IPS-18c (cell line): ENCODE data around the gene TRIM4.
"Not testable (repeated sequence)": the region's sequence is repeated elsewhere in the genome, so short reads cannot be mapped to it uniquely, and the experiment has no call there.

Source experiments
- H3K4me3 ChIP-seq: 2 replicates; pipeline ENCODE4 v1.7.0; 2013; ENCODE audit warnings: low read depth, mild to moderate bottlenecking, low read length, moderate library complexity; ENCODE audit not compliant: insufficient read depth
- H3K9me3 ChIP-seq: one replicate; pipeline ENCODE4 v1.6.1; 2013; ENCODE audit warnings: mild to moderate bottlenecking, low read length, moderate library complexity; ENCODE audit not compliant: control insufficient read depth, insufficient read depth

Gene TRIM4, protein sequence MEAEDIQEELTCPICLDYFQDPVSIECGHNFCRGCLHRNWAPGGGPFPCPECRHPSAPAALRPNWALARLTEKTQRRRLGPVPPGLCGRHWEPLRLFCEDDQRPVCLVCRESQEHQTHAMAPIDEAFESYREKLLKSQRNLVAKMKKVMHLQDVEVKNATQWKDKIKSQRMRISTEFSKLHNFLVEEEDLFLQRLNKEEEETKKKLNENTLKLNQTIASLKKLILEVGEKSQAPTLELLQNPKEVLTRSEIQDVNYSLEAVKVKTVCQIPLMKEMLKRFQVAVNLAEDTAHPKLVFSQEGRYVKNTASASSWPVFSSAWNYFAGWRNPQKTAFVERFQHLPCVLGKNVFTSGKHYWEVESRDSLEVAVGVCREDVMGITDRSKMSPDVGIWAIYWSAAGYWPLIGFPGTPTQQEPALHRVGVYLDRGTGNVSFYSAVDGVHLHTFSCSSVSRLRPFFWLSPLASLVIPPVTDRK

GRCh38 chr7:99918959-99919813 is at the start of gene TRIM4:
TSS of gene TRIM4 (minus strand) at chr7:99919530. CDS start at chr7:99919401, 129 bp downstream.
- no peaks in the 10 kb centered on the region for H3K9me3 ChIP-seq
- peak within 1 kb of the TSS; percentile 65 for H3K4me3 ChIP-seq

DNA sequence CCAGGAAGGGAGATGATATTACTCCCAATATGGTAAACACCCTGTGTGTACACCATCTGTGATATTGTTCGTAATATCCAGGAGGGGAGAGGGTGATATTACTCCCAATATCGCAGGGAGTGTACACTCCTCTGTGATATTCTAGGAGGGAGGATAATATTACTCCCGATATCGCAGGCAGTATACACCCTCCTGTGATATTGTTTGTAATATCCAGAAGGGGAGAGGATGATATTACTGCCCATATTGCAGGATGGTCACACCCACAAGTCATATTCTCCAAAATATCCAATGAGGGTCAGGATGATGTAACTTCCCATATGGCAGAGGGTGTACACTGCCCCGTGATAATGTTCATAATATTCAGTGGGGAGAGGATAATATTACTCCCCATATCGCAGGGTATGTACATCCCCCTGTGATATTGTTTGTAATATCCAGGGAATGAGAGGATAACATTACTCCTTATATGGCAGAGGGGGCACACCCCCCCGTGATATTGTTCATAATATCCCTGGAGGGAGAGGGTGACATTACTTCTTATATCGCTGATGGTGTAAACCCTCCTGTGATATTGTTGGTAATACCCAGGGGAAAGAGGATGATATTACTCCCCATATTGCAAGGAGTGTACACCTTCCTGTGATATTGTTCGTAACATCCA is 39.4 kb upstream of the TRIM4 start:
- H3K4me3 ChIP-seq, result no peak overlapping the region
- H3K9me3 ChIP-seq, result no peaks in the 10 kb centered on the region

DNA sequence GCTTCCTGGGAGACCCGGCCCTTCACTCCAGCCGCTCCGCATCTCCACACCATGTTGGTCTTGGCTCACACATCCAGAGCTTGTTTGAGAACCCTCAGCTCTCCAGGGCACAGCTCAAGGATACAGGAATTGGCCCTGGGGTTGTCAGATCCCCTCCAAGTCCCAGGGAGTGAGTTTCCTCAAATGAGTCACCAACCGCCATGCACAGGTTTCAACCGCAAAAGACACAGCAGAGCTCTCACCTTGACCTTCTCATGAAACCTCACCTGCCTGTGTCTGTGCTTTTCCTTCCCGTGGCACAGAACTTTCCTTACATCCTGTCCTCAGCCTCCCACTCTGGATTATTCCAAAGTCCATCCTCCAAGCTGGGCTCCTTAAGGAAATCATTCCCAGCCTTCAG is 35.9 kb upstream of the TRIM4 start:
- Histone ChIP-seq H3K4me3 (no peak overlapping the region), H3K9me3 (peaks cover 3% of the 10 kb centered on the region)

- not testable (repeated sequence) for H3K9me3 ChIP-seq, H3K4me3 ChIP-seq
Observed at GRCh38 chr7:99954643-99955042, 35.3 kb upstream of the TRIM4 start.

DNA sequence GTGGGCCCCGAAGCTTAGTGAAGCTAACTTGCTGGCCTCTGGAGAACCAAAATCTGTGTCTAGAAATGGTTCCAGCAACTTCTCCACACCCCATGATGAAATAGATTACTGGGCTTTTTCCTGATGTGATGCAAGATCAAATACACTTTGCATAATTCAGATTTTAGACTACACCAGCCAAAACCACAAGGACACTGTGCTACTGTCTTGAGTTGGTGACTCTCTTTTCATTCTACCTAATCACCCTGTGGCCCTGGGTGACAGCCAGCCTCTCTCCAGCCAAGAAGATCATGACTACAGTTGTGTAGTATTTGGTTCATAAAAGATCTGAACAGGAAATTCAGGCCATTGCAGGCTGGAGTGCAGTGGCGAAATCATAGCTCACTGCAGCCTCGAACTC is 34.3 kb upstream of the TRIM4 start:
- Histone ChIP-seq H3K9me3 (peaks cover 4% of the 10 kb centered on the region), H3K4me3 (no peak overlapping the region)

DNA sequence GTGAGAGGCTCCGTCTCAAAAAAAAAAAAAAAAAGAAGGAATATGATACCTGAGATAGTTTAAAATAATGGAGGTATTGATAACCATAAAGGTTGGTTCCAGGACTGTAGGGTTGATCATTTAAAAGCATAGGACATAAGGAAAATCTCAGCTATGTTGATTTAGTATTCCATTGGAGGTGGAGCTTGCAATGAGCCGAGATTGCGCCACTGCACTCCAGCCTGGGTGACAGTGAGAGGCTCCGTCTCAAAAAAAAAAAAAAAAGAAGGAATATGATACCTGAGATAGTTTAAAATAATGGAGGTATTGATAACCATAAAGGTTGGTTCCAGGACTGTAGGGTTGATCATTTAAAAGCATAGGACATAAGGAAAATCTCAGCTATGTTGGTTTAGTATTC is 33.3 kb upstream of the TRIM4 start:
- H3K9me3 ChIP-seq, H3K4me3 ChIP-seq: not testable (repeated sequence)

DNA sequence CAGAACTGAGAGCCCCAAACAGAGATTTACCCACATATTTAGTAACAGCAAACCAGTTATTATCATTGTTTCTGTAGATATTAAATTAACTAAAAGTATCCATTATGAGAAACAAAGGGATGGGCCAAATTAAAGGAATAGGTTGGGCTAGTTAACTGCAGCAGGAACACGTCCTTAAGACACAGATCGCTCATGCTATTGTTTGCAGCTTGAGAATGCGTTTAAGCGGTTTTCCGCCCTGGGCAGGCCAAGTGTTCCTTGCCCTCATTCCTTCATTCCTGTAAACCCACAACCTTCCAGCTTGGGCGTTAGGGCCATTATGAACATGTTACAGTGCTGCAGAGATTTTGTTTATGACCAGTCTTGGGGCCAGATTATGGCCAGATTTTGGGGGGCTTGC is 31.5 kb upstream of the TRIM4 start:
- not testable (repeated sequence) for H3K4me3 ChIP-seq, H3K9me3 ChIP-seq

DNA sequence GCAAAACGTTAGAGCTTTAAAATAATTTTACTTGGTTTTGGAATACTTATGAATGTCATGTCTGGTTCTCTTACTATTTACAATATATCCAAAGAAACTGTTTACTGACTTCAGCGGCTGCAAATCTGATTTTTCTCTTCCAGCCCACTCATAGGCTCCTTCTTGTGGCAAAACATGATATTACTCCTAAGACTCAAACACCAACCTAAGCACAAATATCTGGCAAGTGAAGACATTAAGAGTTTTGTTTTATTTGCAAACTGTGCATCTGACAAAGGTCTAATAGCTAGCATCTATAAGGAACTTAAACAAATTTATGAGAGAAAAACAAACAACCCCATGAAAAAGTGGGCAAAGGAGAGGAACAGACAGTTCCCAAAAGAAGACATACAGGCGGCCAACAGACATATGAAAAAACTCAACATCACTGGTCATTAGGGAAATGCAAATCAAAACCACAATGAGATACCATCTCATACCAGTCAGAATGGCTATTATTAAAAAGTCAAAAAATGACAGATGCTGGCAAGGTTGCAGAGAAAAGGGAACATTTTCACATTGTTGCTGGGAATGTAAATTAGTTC is 30.4 kb upstream of the TRIM4 start:
- Histone ChIP-seq H3K4me3 (no peak overlapping the region), H3K9me3 (peaks cover 4% of the 10 kb centered on the region)

- peaks cover 4% of the 10 kb centered on the region for H3K9me3 ChIP-seq
- no peak overlapping the region for H3K4me3 ChIP-seq
Observed at GRCh38 chr7:99947608-99948007, 28.3 kb upstream of the TRIM4 start.

DNA sequence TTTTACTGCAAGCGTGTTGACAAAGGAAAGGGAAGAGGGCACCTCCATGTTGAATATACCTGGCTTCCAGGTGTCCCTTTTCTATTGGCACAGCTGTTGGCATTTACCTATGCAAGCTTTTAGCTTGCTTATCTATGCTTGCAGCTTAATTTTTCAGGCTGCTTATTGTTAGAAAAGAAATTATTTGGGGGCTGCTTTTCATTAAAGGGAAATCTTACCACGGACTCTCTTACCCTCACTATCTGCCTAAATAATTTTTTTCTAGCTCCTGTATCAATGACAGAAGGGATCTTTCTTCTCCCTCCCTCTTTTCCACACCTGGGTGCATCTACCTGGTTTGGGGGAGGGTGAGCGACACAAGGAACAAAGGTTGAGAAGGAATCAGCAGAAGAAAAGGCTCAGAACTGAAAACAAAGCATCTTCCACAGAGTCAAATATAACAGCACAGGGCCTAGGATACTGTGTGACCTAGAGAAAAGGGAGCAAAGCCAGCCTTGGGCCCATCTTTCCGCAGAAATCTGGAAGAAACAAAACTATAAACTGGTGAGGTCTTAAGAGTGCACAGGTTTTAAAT is 25.3 kb upstream of the TRIM4 start:
- no peak overlapping the region for H3K4me3 ChIP-seq
- peaks cover 2% of the 10 kb centered on the region for H3K9me3 ChIP-seq

- 0 out of 2 replicates have a peak overlapping the region, but pooled peaks have one; percentile 5 for H3K4me3 ChIP-seq
- H3K9me3 ChIP-seq, result peaks cover 2% of the 10 kb centered on the region
Observed at GRCh38 chr7:99943641-99944496, 24.5 kb upstream of the TRIM4 start.

DNA sequence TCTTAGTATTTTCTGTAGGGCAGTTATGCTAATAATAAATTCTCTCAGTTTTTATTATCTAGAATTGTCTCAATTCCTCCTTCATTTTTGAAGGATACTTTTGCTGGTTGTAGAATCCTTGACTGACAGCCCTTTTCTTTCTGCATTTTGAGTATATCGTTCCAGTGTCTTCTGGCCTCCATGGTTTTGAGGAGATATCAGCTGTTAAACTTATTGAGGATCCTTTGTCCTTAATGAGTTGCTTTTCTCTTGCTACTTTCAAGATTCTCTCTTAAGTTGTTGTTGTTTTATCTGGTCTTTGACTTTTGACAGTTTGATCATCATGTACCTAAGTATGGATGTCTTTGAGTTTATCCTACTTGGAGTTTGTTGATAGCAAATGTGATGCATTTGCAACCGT is 19.0 kb upstream of the TRIM4 start:
- Histone ChIP-seq H3K4me3 (no peak overlapping the region), H3K9me3 (peaks cover 2% of the 10 kb centered on the region)

GRCh38 chr7:99935009-99935408 is 15.7 kb upstream of the TRIM4 start:
- H3K4me3 ChIP-seq, H3K9me3 ChIP-seq: not testable (repeated sequence)

- no peak overlapping the region for H3K4me3 ChIP-seq
Observed at GRCh38 chr7:99930376-99930775, 11.0 kb upstream of the TRIM4 start.

GRCh38 chr7:99929730-99930053 is 10.4 kb upstream of the TRIM4 start:
- Histone ChIP-seq H3K9me3 (peaks cover 2% of the 10 kb centered on the region), H3K4me3 (no peak overlapping the region; the same call in 1 of the 2 replicates)

More at GRCh38 chr7:99930376-99930775, 11.0 kb upstream of the TRIM4 start:
- H3K9me3 ChIP-seq, result peaks cover 2% of the 10 kb centered on the region

DNA sequence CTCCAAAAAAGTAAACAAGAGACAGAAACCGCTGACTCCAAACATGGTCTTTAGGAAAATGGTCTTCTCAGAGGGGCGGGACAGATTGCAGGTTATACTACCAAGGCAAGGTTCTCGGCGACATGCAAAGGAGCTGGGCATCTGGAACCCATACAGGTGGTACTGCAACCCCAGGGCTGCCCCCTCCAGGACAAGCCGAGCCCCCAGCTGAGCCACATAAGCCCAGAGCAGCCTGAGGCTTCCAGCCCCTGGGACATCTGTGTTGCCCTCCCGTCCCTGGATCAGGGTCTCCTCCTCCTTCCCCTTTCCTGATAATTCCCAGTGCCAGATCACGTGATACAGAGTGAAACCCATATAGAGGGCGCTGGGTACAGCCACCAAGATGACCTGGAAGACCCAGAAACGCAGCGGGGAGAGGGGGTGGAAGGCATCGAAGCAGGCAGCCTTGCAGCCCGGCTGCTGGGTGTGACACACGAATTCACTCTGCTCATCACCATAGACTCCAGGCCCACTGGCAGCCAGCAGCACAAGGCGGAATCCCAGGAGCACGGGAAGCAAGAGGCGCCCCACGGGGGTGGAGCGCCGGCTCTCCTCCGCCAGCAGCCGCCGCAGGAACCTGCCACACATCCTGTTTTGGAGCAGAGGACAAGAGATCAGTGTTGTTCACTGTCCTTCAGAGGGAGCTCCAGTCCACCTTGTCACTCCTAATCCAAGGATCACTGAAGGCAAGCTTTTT is 9.8 kb upstream of the TRIM4 start, which contains the start of gene GJC3:
TSS of gene GJC3 (minus strand) at position 627 of the 736 bp plus-strand sequence. CDS start at position 627, 0 bp downstream.
- Histone ChIP-seq H3K4me3 (peak within 1 kb of the TSS; percentile 36), H3K9me3 (peaks cover 2% of the 10 kb centered on the region)
